ENCODE measurements around the gene MAP3K21.
A peak's percentile ranks its signal among the peaks of the same experiment; 100 is the strongest.

The MAP3K21 gene

GRCh38 chr1:233326811-233327650 lies 493 bp upstream of the MAP3K21 start:
- H3K4me3 ChIP-seq (ENCODE audit: low read depth in 1 of 2, low read length in 2 of 2): peak overlapping the region; percentile 21 to 50
- H3K27ac ChIP-seq (ENCODE audit: low read length): no peak overlapping the region

GRCh38 chr1:233328142-233328921 lies 808 bp downstream of the MAP3K21 start:
- Histone ChIP-seq H3K36me3 (ENCODE audit: control insufficient read depth in 1 of 2, insufficient read depth in 2 of 2, low read length in 2 of 2) (no peaks in the 10 kb centered on the region), H3K27ac (ENCODE audit: low read length) (peak overlapping the region; percentile 56), H3K4me1 (ENCODE audit: control insufficient read depth in 1 of 2, insufficient read depth in 2 of 2, low read length in 2 of 2) (peaks cover 0 to 12% of the 10 kb centered on the region in 2 donors), H3K27me3 (ENCODE audit: low read depth, low read length) (peaks cover 10% of the 10 kb centered on the region), H3K4me3 (ENCODE audit: low read depth in 1 of 2, low read length in 2 of 2) (peak overlapping the region; percentile 55 to 73), H3K9me3 (ENCODE audit: control insufficient read depth in 1 of 2, low read length in 2 of 2) (no peaks in the 10 kb centered on the region)

More at GRCh38 chr1:233326811-233327650, 493 bp upstream of the MAP3K21 start:
- no peaks in the 10 kb centered on the region for H3K36me3 ChIP-seq (ENCODE audit: control insufficient read depth in 1 of 2, insufficient read depth in 2 of 2, low read length in 2 of 2)
- peaks cover 10% of the 10 kb centered on the region for H3K27me3 ChIP-seq (ENCODE audit: low read depth, low read length)
- H3K9me3 ChIP-seq (ENCODE audit: control insufficient read depth in 1 of 2, low read length in 2 of 2): no peaks in the 10 kb centered on the region
- peaks cover 0 to 12% of the 10 kb centered on the region in 2 donors for H3K4me1 ChIP-seq (ENCODE audit: control insufficient read depth in 1 of 2, insufficient read depth in 2 of 2, low read length in 2 of 2)

DNA sequence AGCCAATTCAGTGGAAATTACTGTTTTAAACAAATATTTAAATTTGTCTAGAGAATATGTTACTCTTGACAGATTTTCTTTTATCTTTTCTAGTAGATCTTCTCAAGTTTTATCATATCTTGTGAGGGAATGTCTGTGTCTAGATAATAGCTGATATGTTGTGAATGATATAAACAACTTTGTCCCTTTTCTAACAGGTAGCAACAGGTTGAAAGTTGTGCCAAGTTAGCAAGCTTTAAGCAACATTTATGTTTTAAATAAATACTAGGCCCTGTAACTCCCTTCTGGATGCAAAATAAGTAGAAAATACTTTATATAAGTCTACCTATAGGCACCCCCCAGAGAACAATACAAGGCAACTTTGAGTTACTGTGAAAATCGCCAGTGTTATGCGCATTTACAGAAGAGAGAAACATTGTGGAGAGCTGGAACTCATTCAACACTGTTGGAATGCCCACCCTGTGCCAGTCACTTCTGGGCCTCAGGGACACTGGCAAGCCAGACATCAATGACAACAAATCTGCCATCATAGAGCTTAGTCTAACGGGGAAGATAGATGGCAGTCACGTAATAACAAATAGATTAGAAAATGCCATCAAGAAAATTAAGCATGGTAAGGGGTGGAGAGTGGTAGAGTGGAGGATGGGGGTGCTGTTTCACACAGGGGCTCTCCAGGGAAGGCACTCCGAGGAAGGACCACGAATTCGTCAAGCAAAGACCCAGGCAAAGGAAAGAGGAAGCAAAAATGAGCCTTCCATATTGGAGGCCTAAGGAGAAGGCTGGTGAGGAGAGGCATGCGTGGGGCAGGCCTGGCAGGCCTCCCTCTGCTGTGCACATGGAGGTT lies 4.4 kb downstream of the MAP3K21 start:
- Histone ChIP-seq H3K36me3 (ENCODE audit: control insufficient read depth in 1 of 2, insufficient read depth in 2 of 2, low read length in 2 of 2) (no peaks in the 10 kb centered on the region), H3K27ac (ENCODE audit: low read length) (no peak overlapping the region), H3K9me3 (ENCODE audit: control insufficient read depth in 1 of 2, low read length in 2 of 2) (no peaks in the 10 kb centered on the region), H3K4me1 (ENCODE audit: control insufficient read depth in 1 of 2, insufficient read depth in 2 of 2, low read length in 2 of 2) (peaks cover 0 to 12% of the 10 kb centered on the region in 2 donors), H3K27me3 (ENCODE audit: low read depth, low read length) (peaks cover 10% of the 10 kb centered on the region), H3K4me3 (ENCODE audit: low read depth in 1 of 2, low read length in 2 of 2) (no peak overlapping the region)

GRCh38 chr1:233333086-233333485 lies 5.6 kb downstream of the MAP3K21 start:
- Histone ChIP-seq H3K36me3 (ENCODE audit: control insufficient read depth in 1 of 2, insufficient read depth in 2 of 2, low read length in 2 of 2) (no peaks in the 10 kb centered on the region), H3K27me3 (ENCODE audit: low read depth, low read length) (peaks cover 10% of the 10 kb centered on the region), H3K27ac (ENCODE audit: low read length) (no peak overlapping the region), H3K9me3 (ENCODE audit: control insufficient read depth in 1 of 2, low read length in 2 of 2) (no peaks in the 10 kb centered on the region), H3K4me1 (ENCODE audit: control insufficient read depth in 1 of 2, insufficient read depth in 2 of 2, low read length in 2 of 2) (peaks cover 0 to 8% of the 10 kb centered on the region in 2 donors), H3K4me3 (ENCODE audit: low read depth in 1 of 2, low read length in 2 of 2) (no peak overlapping the region)

DNA sequence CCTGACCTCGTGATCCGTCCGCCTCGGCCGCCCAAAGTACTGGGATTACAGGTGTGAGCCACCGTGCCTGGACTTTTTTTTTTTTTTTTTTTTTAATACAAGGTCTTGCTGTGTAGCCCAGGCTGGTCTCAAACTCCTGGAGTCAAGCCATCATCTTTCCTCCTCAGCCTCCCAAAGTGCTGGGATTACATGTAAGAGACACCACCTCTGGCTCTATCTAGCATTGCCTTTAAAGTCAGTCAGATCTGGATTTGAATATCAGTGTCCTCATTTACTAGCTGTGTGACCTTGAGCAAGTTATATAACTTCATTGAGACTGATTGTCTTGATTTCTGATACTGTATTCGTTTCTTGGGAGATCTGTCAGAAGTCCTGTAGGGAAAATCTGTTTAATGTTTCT lies 6.6 kb downstream of the MAP3K21 start:
- Histone ChIP-seq H3K27ac (ENCODE audit: low read length) (no peak overlapping the region), H3K4me1 (ENCODE audit: control insufficient read depth in 1 of 2, insufficient read depth in 2 of 2, low read length in 2 of 2) (no peaks in the 10 kb centered on the region), H3K27me3 (ENCODE audit: low read depth, low read length) (peaks cover 6% of the 10 kb centered on the region), H3K4me3 (ENCODE audit: low read depth in 1 of 2, low read length in 2 of 2) (no peak overlapping the region), H3K9me3 (ENCODE audit: control insufficient read depth in 1 of 2, low read length in 2 of 2) (no peaks in the 10 kb centered on the region), H3K36me3 (ENCODE audit: control insufficient read depth in 1 of 2, insufficient read depth in 2 of 2, low read length in 2 of 2) (no peaks in the 10 kb centered on the region)

DNA sequence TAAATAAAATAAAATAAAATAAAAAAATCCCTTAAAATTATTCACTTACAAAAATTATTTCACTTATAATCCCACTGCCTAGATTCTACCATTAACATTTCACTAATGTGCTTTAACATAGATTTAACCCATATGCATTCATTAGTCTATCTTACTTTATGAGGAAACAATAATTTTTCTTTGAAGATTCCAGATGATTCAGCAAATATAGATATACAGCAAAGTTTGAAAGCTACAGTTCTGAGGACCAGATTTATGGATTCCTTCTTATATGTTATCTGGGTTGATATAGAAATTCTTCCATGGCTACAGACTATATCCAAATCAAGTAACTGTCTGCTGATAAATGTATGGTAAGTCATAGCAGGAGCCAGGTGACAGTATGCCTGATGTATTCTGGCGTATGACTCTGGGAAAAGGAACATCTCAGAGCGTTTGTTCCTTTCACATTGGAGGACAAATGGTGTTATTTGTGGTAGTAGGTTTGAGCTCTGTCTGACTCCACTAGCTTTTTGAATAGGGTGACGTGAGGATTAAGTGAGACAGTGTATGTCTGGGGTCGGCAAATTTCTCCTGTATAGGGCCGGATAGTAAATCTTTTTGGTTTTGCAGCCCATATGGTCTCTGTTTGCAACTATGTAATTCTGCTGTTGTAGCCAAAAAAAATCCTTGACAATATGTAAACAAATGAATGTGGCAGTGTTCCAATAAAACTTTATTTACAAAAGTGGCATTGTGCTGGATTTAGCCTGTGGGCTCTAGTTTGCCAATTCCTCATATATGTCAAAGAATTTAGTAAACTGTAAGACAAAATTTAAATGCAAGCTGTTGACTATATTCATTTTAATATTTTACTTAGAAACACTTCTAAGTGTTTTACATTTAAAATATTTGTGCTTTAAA lies 9.3 kb downstream of the MAP3K21 start:
- Histone ChIP-seq H3K4me1 (ENCODE audit: control insufficient read depth in 1 of 2, insufficient read depth in 2 of 2, low read length in 2 of 2) (peaks cover 0 to 5% of the 10 kb centered on the region in 2 donors), H3K9me3 (ENCODE audit: control insufficient read depth in 1 of 2, low read length in 2 of 2) (no peaks in the 10 kb centered on the region), H3K36me3 (ENCODE audit: control insufficient read depth in 1 of 2, insufficient read depth in 2 of 2, low read length in 2 of 2) (no peaks in the 10 kb centered on the region), H3K27ac (ENCODE audit: low read length) (no peak overlapping the region), H3K4me3 (ENCODE audit: low read depth in 1 of 2, low read length in 2 of 2) (no peak overlapping the region), H3K27me3 (ENCODE audit: low read depth, low read length) (no peaks in the 10 kb centered on the region)

- Histone ChIP-seq H3K4me1 (ENCODE audit: control insufficient read depth in 1 of 2, insufficient read depth in 2 of 2, low read length in 2 of 2) (peaks cover 0 to 5% of the 10 kb centered on the region in 2 donors), H3K36me3 (ENCODE audit: control insufficient read depth in 1 of 2, insufficient read depth in 2 of 2, low read length in 2 of 2) (no peaks in the 10 kb centered on the region), H3K4me3 (ENCODE audit: low read depth in 1 of 2, low read length in 2 of 2) (no peak overlapping the region)
Observed at GRCh38 chr1:233337505-233337904, 10.0 kb downstream of the MAP3K21 start.

DNA sequence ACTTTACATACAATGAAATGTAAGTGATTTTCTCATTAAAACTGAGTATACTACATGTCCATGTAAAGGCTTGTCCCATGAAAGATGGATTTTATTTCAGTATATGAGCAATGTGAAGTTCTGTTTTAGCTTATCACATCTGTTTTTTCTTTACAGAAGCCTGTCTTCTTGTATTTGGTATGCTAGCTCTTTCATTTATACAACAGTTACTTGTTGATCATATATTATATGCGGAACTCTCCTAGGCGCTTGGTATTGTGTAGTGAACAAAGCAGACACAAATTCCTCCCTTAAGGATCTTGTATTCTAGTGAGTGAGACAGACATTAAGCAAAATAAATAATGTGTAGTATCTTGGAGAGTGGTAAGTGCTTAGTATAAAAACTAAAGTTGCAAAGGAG lies 10.6 kb downstream of the MAP3K21 start:
- Histone ChIP-seq H3K27ac (ENCODE audit: low read length) (no peak overlapping the region), H3K36me3 (ENCODE audit: control insufficient read depth in 1 of 2, insufficient read depth in 2 of 2, low read length in 2 of 2) (no peaks in the 10 kb centered on the region), H3K4me3 (ENCODE audit: low read depth in 1 of 2, low read length in 2 of 2) (no peak overlapping the region), H3K27me3 (ENCODE audit: low read depth, low read length) (no peaks in the 10 kb centered on the region), H3K4me1 (ENCODE audit: control insufficient read depth in 1 of 2, insufficient read depth in 2 of 2, low read length in 2 of 2) (peaks cover 0 to 5% of the 10 kb centered on the region in 2 donors), H3K9me3 (ENCODE audit: control insufficient read depth in 1 of 2, low read length in 2 of 2) (no peaks in the 10 kb centered on the region)

More at GRCh38 chr1:233337505-233337904, 10.0 kb downstream of the MAP3K21 start:
- no peak overlapping the region for H3K27ac ChIP-seq (ENCODE audit: low read length)
- H3K9me3 ChIP-seq (ENCODE audit: control insufficient read depth in 1 of 2, low read length in 2 of 2): no peaks in the 10 kb centered on the region
- H3K27me3 ChIP-seq (ENCODE audit: low read depth, low read length): no peaks in the 10 kb centered on the region

- Histone ChIP-seq H3K27ac (ENCODE audit: low read length) (no peak overlapping the region), H3K9me3 (ENCODE audit: control insufficient read depth in 1 of 2, low read length in 2 of 2) (peaks cover 0 to under 1% of the 10 kb centered on the region in 2 donors), H3K27me3 (ENCODE audit: low read depth, low read length) (peaks cover 5% of the 10 kb centered on the region), H3K4me1 (ENCODE audit: control insufficient read depth in 1 of 2, insufficient read depth in 2 of 2, low read length in 2 of 2) (peaks cover 0 to 5% of the 10 kb centered on the region in 2 donors), H3K36me3 (ENCODE audit: control insufficient read depth in 1 of 2, insufficient read depth in 2 of 2, low read length in 2 of 2) (no peaks in the 10 kb centered on the region), H3K4me3 (ENCODE audit: low read depth in 1 of 2, low read length in 2 of 2) (no peak overlapping the region)
Observed at GRCh38 chr1:233340031-233340555, 12.6 kb downstream of the MAP3K21 start.

- peaks cover 5% of the 10 kb centered on the region for H3K27me3 ChIP-seq (ENCODE audit: low read depth, low read length)
- H3K9me3 ChIP-seq (ENCODE audit: control insufficient read depth in 1 of 2, low read length in 2 of 2): peaks cover 0 to 2% of the 10 kb centered on the region in 2 donors
- H3K36me3 ChIP-seq (ENCODE audit: control insufficient read depth in 1 of 2, insufficient read depth in 2 of 2, low read length in 2 of 2): no peaks in the 10 kb centered on the region
- no peak overlapping the region for H3K27ac ChIP-seq (ENCODE audit: low read length)
- H3K4me3 ChIP-seq (ENCODE audit: low read depth in 1 of 2, low read length in 2 of 2): no peak overlapping the region
- peaks cover 0 to 5% of the 10 kb centered on the region in 2 donors for H3K4me1 ChIP-seq (ENCODE audit: control insufficient read depth in 1 of 2, insufficient read depth in 2 of 2, low read length in 2 of 2)
Observed at GRCh38 chr1:233340966-233341516, 13.5 kb downstream of the MAP3K21 start.
